MCF 10A (cell line): ENCODE data around the gene EIF4E1B. TPM values are rescaled to one million over a fixed set of nuclear protein-coding genes. Genes with fewer than 3 reads are reported as not detected.

Experiments used
- BruUV-seq: library from RNA; stranded (reverse); fragments of 400-500 nt; replicated peaks from 2 replicates; lab custom pipeline; 2021; lab: Mats Ljungman, UMichigan
- CTCF ChIA-PET: fragments of 300-600 bp; sonication (Branson Sonifier 250); formaldehyde crosslinking; extraction: SDS; loops from one replicate; lab custom pipeline; 2021; ENCODE audit warnings: antibody characterized with exemption, inconsistent platforms; lab: Yijun Ruan, JAX
- POLR2A ChIA-PET: fragments of 300-600, 350-650 bp; sonication (Branson Sonifier 250); formaldehyde crosslinking; extraction: SDS; loops from one replicate; lab custom pipeline; 2020; ENCODE audit warnings: antibody characterized with exemption, inconsistent platforms; lab: Yijun Ruan, JAX
- DNase-seq: peaks from one replicate; pipeline ENCODE4 v3.0.0-alpha.2; 2018; ENCODE audit not compliant: unreplicated experiment
- H3K27ac Mint-ChIP-seq: one replicate; pipeline ENCODE4 v1.8.0; 2022; ENCODE audit warnings: mild to moderate bottlenecking, low read depth, mixed read lengths; ENCODE audit not compliant: unreplicated experiment
- H3K27me3 Mint-ChIP-seq: one replicate; pipeline ENCODE4 v1.8.0; 2022; ENCODE audit warnings: mixed read lengths; ENCODE audit not compliant: insufficient read depth, unreplicated experiment
- H3K36me3 Mint-ChIP-seq: one replicate; pipeline ENCODE4 v1.8.0; 2022; ENCODE audit warnings: mild to moderate bottlenecking, moderate library complexity, mixed read lengths; ENCODE audit not compliant: insufficient read depth, unreplicated experiment
- H3K4me1 Mint-ChIP-seq: one replicate; pipeline ENCODE4 v1.8.0; 2022; ENCODE audit warnings: mixed read lengths; ENCODE audit not compliant: insufficient read depth, unreplicated experiment
- H3K4me3 Mint-ChIP-seq: one replicate; pipeline ENCODE4 v1.8.0; 2022; ENCODE audit warnings: mild to moderate bottlenecking, moderate library complexity, mixed read lengths; ENCODE audit not compliant: unreplicated experiment
- H3K9me3 Mint-ChIP-seq: one replicate; pipeline ENCODE4 v1.8.0; 2022; ENCODE audit warnings: mixed read lengths; ENCODE audit not compliant: unreplicated experiment
- intact Hi-C: fragments of 100-400 bp; cut with micrococcal nuclease; formaldehyde crosslinking; loops from 2 replicates; pipeline ENCODE4 v1.14.1; 2022
- total RNA-seq: library from RNA; stranded (reverse); gene quantifications from 2 replicates; pipeline ENCODE4 v1.2.3, GENCODE V29; 2022
- TF ChIP-seq, protein P1 (sequence below): fragments of 200-600 bp; IDR thresholded peaks from one replicate; pipeline ENCODE4 v1.8.0; 2022; ENCODE audit warnings: antibody characterized with exemption, mild to moderate bottlenecking; ENCODE audit not compliant: unreplicated experiment

EIF4E1B gene
- total RNA-seq, 1 experiment from 2014 or later, result not detected

DNA sequence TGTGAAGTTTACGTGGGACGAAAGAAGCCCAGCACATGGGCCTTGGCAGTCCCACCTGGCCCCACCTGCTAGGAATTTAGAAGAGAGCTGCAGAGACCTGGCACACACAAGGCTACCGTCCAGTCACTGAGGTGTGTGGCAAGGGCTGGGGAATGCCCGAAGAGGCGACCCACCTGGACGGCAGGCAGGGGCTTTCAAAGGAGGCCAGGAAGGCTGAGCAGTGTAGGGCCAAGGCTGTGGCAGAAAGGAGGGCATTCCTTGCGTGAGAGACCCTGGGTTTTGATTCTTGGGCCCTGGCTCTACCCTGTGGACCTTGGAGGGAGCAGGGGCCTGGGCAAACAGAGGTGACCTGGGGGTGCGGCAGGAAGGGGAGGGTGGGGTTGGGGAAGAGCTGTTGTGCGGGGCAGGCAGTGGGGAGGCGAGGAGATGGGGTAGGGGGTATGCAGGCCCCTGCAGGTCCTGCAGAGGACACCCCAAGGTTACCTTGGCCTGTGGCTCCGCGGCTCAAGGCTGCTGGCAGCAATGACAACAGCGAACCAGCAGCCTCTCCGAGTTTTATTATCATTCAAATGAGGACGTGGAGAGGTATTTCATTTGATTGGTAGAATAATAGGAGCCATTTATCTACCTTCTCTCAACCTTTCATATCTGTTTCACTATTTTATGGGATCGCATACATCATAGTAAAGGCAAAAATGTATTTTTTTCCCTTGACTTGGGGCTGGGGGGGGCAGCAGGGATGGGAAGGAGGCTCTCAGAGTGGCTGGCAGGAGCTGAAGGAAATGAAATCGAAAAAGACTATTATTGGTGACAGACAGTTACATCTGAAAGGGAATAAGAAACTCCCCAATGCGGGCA lies 41.6 kb downstream of the EIF4E1B start:
- POLR2A ChIA-PET, result no interaction called here
- Mint-ChIP-seq H3K27ac (no peak overlapping the region), H3K9me3 (no peaks in the 10 kb centered on the region), H3K36me3 (no peaks in the 10 kb centered on the region), H3K27me3 (peaks cover 30% of the 10 kb centered on the region), H3K4me1 (no peaks in the 10 kb centered on the region), H3K4me3 (no peak overlapping the region)
- TF ChIP-seq, protein P1, sequence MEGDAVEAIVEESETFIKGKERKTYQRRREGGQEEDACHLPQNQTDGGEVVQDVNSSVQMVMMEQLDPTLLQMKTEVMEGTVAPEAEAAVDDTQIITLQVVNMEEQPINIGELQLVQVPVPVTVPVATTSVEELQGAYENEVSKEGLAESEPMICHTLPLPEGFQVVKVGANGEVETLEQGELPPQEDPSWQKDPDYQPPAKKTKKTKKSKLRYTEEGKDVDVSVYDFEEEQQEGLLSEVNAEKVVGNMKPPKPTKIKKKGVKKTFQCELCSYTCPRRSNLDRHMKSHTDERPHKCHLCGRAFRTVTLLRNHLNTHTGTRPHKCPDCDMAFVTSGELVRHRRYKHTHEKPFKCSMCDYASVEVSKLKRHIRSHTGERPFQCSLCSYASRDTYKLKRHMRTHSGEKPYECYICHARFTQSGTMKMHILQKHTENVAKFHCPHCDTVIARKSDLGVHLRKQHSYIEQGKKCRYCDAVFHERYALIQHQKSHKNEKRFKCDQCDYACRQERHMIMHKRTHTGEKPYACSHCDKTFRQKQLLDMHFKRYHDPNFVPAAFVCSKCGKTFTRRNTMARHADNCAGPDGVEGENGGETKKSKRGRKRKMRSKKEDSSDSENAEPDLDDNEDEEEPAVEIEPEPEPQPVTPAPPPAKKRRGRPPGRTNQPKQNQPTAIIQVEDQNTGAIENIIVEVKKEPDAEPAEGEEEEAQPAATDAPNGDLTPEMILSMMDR, result no peak
- DNase-seq, result no peak
- CTCF ChIA-PET, result interaction anchor here (1.0 kb wide), 1 partner anchor 11 kb away, joined by 6 read pairs; no protein-coding TSS in a partner anchor
- intact Hi-C loops, result no loop called here
- BruUV-seq, result no TSS peak

- Mint-ChIP-seq H3K4me1 (no peaks in the 10 kb centered on the region), H3K4me3 (no peak overlapping the region), H3K9me3 (no peaks in the 10 kb centered on the region), H3K36me3 (no peaks in the 10 kb centered on the region), H3K27me3 (peaks cover 12% of the 10 kb centered on the region), H3K27ac (no peak overlapping the region)
- POLR2A ChIA-PET, result no interaction called here
- no peak for DNase-seq
- intact Hi-C loops, result no loop called here
- no TSS peak for BruUV-seq
- TF ChIP-seq, protein P1, result no peak
- CTCF ChIA-PET, result interaction anchor here (0.6 to 6.4 kb wide), 6 partner anchors 9 to 501 kb away, joined by 3 to 49 read pairs (median 3); no protein-coding TSS in a partner anchor
Observed at GRCh38 chr5:176673651-176674583, 43.4 kb downstream of the EIF4E1B start.

DNA sequence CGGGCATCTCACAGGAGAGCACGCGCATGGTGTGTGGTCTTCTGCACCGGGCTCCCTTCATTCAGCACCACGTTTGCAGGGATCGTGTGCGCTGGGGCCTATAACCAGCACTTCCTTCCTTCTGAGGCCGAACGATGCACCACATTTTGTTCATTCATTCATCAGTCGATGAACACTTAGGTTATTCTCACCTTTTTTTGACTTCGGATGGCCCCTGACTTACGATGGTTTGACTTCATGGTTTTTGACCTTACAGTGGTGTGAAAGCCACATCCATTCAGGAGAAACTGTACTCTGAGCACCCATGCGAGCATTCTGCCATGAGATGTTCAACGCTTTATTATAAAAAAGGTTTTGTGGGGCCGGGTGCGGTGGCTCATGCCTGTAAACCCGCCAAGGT lies 44.3 kb downstream of the EIF4E1B start:
- H3K27ac Mint-ChIP-seq, result no peak overlapping the region
- peaks cover 3% of the 10 kb centered on the region for H3K27me3 Mint-ChIP-seq
- H3K4me1 Mint-ChIP-seq, result no peaks in the 10 kb centered on the region
- H3K36me3 Mint-ChIP-seq, result no peaks in the 10 kb centered on the region
- intact Hi-C loops, result no loop called here
- no peak overlapping the region for H3K4me3 Mint-ChIP-seq
- TF ChIP-seq, protein P1, result no peak
- CTCF ChIA-PET, result interaction anchor here (0.7 to 6.4 kb wide), 2 partner anchors 14 to 336 kb away, joined by 5 to 49 read pairs; no protein-coding TSS in a partner anchor
- BruUV-seq, result no TSS peak
- POLR2A ChIA-PET, result no interaction called here
- H3K9me3 Mint-ChIP-seq, result no peaks in the 10 kb centered on the region
- DNase-seq, result no peak
